Activated T-helper 9 cell treated with anti-CD3 and anti-CD28 coated beads, Interleukin-2, amount 50 U/mL, for 16 hours (primary cell): ENCODE measurements around the gene LHPP.
A peak's percentile ranks its signal among the peaks of the same experiment; 100 is the strongest.

ENCODE experiments used
- DNase-seq: peaks from one replicate; pipeline ENCODE4 v3.0.0-alpha.2; 2020; ENCODE audit warnings: low read depth

LHPP gene

GRCh38 chr10:124645467-124646095 is 184.0 kb downstream of the LHPP start:
- DNase-seq, result no peak

- no peak for DNase-seq
Measured at GRCh38 chr10:124646483-124647352, 185.1 kb downstream of the LHPP start.

GRCh38 chr10:124647421-124648130 is 186.0 kb downstream of the LHPP start:
- peak; percentile 55 for DNase-seq

GRCh38 chr10:124648131-124648475 is 186.5 kb downstream of the LHPP start:
- no peak for DNase-seq

GRCh38 chr10:124648738-124649137 is 187.1 kb downstream of the LHPP start:
- peak; percentile 36 for DNase-seq

GRCh38 chr10:124649214-124649613 is 187.6 kb downstream of the LHPP start:
- no peak for DNase-seq

GRCh38 chr10:124650263-124650662 is 188.6 kb downstream of the LHPP start:
- DNase-seq, result no peak

- peak; percentile 59 for DNase-seq
Measured at GRCh38 chr10:124650820-124651401, 189.3 kb downstream of the LHPP start.

- DNase-seq, result no peak
Measured at GRCh38 chr10:124651402-124651891, 189.8 kb downstream of the LHPP start.

- no peak for DNase-seq
Measured at GRCh38 chr10:124652200-124652599, 190.6 kb downstream of the LHPP start.

GRCh38 chr10:124652701-124653100 is 191.1 kb downstream of the LHPP start:
- DNase-seq, result no peak

GRCh38 chr10:124653311-124653710 is 191.7 kb downstream of the LHPP start:
- no peak for DNase-seq

- no peak for DNase-seq
Measured at GRCh38 chr10:124653811-124654651, 192.4 kb downstream of the LHPP start.

- no peak for DNase-seq
Measured at GRCh38 chr10:124654686-124655085, 193.1 kb downstream of the LHPP start.

- DNase-seq, result no peak
Measured at GRCh38 chr10:124655191-124656112, 193.8 kb downstream of the LHPP start.

GRCh38 chr10:124656113-124656490 is 194.5 kb downstream of the LHPP start:
- no peak for DNase-seq

GRCh38 chr10:124656541-124656940 is 194.9 kb downstream of the LHPP start:
- DNase-seq, result no peak

GRCh38 chr10:124657806-124658205 is 196.2 kb downstream of the LHPP start:
- peak; percentile 31 for DNase-seq

- no peak for DNase-seq
Measured at GRCh38 chr10:124658591-124659242, 197.1 kb downstream of the LHPP start.

- DNase-seq, result no peak
Measured at GRCh38 chr10:124659380-124659779, 197.8 kb downstream of the LHPP start.
